GM23338 (cell line): ENCODE results near the gene BTBD9. TPM values are rescaled to one million over a fixed set of nuclear protein-coding genes. Genes with fewer than 3 reads are reported as not detected.

Experiments
- ATAC-seq: fragments of 200-7000 bp; cut with Tn5 transposase; 3 replicates; pipeline ENCODE4 v1.9.1; 2020
- DNase-seq: peaks from one replicate; pipeline ENCODE4 v3.0.0-alpha.2; 2015; ENCODE audit warnings: low spot score
- H2AFZ ChIP-seq: fragments of 200-600 bp; sonication (generic); 2 replicates; pipeline ENCODE4 v1.8.0; 2016; ENCODE audit warnings: antibody characterized with exemption, mild to moderate bottlenecking, moderate library complexity
- H3F3A ChIP-seq: fragments of 200-600 bp; sonication (generic); replicated peaks from 2 replicates; pipeline ENCODE4 v1.8.0; 2017; ENCODE audit warnings: antibody characterized with exemption, mixed run types, low read depth
- H3K27ac ChIP-seq: fragments of 200-600 bp; sonication (generic); 2 replicates; pipeline ENCODE4 v1.6.1; 2016; ENCODE audit warnings: low read depth
- H3K27me3 ChIP-seq: fragments of 200-600 bp; sonication (generic); 2 replicates; pipeline ENCODE4 v1.8.0; 2016; ENCODE audit warnings: mild to moderate bottlenecking, mixed run types, moderate library complexity; ENCODE audit not compliant: insufficient read depth
- H3K36me3 ChIP-seq: fragments of 200-600 bp; sonication (generic); 2 replicates; pipeline ENCODE4 v1.8.0; 2016; ENCODE audit warnings: mild to moderate bottlenecking; ENCODE audit not compliant: insufficient read depth
- H3K4me1 ChIP-seq: fragments of 200-600 bp; sonication (generic); 2 replicates; pipeline ENCODE4 v1.8.0; 2016; ENCODE audit warnings: mild to moderate bottlenecking, moderate library complexity; ENCODE audit not compliant: insufficient read depth
- H3K4me2 ChIP-seq: fragments of 200-600 bp; sonication (generic); 2 replicates; pipeline ENCODE4 v1.7.1; 2017; ENCODE audit warnings: mixed run types
- H3K4me3 ChIP-seq: fragments of 200-600 bp; sonication (generic); 2 replicates; pipeline ENCODE4 v1.6.1; 2016; ENCODE audit warnings: mixed run types
- H3K79me2 ChIP-seq: fragments of 200-600 bp; sonication (generic); replicated peaks from 2 replicates; pipeline ENCODE4 v1.8.0; 2017; ENCODE audit warnings: mild to moderate bottlenecking; ENCODE audit not compliant: insufficient read depth
- H3K9me2 ChIP-seq: fragments of 200-600 bp; sonication (generic); 2 replicates; pipeline ENCODE4 v1.8.0; 2017; ENCODE audit not compliant: insufficient read depth
- H4K20me1 ChIP-seq: fragments of 200-600 bp; sonication (generic); replicated peaks from 2 replicates; pipeline ENCODE4 v1.8.0; 2017; ENCODE audit warnings: mild to moderate bottlenecking; ENCODE audit not compliant: insufficient read depth
- H3K27ac Mint-ChIP-seq: 2 replicates; pipeline ENCODE4 v1.8.0; 2020; ENCODE audit warnings: inconsistent platforms, mild to moderate bottlenecking, moderate library complexity, mixed read lengths
- H3K27me3 Mint-ChIP-seq: 3 replicates; pipeline ENCODE4 v1.8.0; 2022; ENCODE audit warnings: low read depth, mild to moderate bottlenecking, moderate library complexity, mixed read lengths, inconsistent platforms; ENCODE audit not compliant: insufficient read depth, poor library complexity
- H3K36me3 Mint-ChIP-seq: 3 replicates; pipeline ENCODE4 v1.8.0; 2021; ENCODE audit warnings: low read depth, mild to moderate bottlenecking, inconsistent platforms, moderate library complexity, mixed read lengths
- H3K4me1 Mint-ChIP-seq: 3 replicates; pipeline ENCODE4 v1.8.0; 2020; ENCODE audit warnings: mild to moderate bottlenecking, inconsistent platforms, mixed read lengths
- H3K4me3 Mint-ChIP-seq: 3 replicates; pipeline ENCODE4 v1.8.0; 2021; ENCODE audit warnings: moderate library complexity, mild to moderate bottlenecking, inconsistent platforms, mixed read lengths
- H3K9me3 Mint-ChIP-seq: 3 replicates; pipeline ENCODE4 v1.8.0; 2020; ENCODE audit warnings: moderate library complexity, mild to moderate bottlenecking, inconsistent platforms, mixed read lengths
- CREB1 ChIP-seq: fragments of 250-450 bp; sonication (Bioruptor Pico); IDR thresholded peaks from 2 replicates; pipeline ENCODE4 v1.5.0; 2020; ENCODE audit warnings: low read depth, mild to moderate bottlenecking, moderate library complexity
- ETS1 ChIP-seq: IDR thresholded peaks from 2 replicates; pipeline ENCODE4 v1.6.1; 2016; ENCODE audit warnings: antibody characterized with exemption
- EZH2 ChIP-seq: fragments of 200-600 bp; sonication (generic); IDR thresholded peaks from one replicate; pipeline ENCODE4 v1.8.0; 2017; ENCODE audit warnings: antibody characterized with exemption, mild to moderate bottlenecking, low read depth; ENCODE audit not compliant: unreplicated experiment
- EZH2phosphoT487 ChIP-seq: fragments of 200-600 bp; sonication (generic); IDR thresholded peaks from one replicate; pipeline ENCODE4 v1.8.1; 2018; ENCODE audit warnings: antibody characterized with exemption; ENCODE audit not compliant: unreplicated experiment
- JUNB ChIP-seq: IDR thresholded peaks from one replicate; pipeline ENCODE4 v1.6.1; 2016; ENCODE audit warnings: antibody characterized with exemption; ENCODE audit not compliant: unreplicated experiment
- POLR2AphosphoS5 ChIP-seq: IDR thresholded peaks from 2 replicates; pipeline ENCODE4 v1.6.1; 2016; ENCODE audit warnings: antibody characterized with exemption, low read depth
- REST ChIP-seq: IDR thresholded peaks from one replicate; pipeline ENCODE4 v1.6.1; 2018; ENCODE audit warnings: antibody characterized with exemption; ENCODE audit not compliant: unreplicated experiment
- STAT1 ChIP-seq: IDR thresholded peaks from one replicate; pipeline ENCODE4 v1.6.1; 2016; ENCODE audit warnings: antibody characterized with exemption; ENCODE audit not compliant: unreplicated experiment
- ZNF114 ChIP-seq: fragments of 250-450 bp; sonication (Bioruptor Pico); IDR thresholded peaks from 2 replicates; pipeline ENCODE4 v1.5.0; 2020; ENCODE audit warnings: mild to moderate bottlenecking, moderate library complexity
- ZNF331 ChIP-seq: fragments of 250-450 bp; sonication (Bioruptor Pico); IDR thresholded peaks from 2 replicates; pipeline ENCODE4 v1.5.0; 2020; ENCODE audit warnings: low read depth, mild to moderate bottlenecking, moderate library complexity
- ZNF462 ChIP-seq: fragments of 250-450 bp; sonication (Bioruptor Pico); IDR thresholded peaks from 2 replicates; pipeline ENCODE4 v1.5.0; 2020; ENCODE audit warnings: mild to moderate bottlenecking, moderate library complexity
- polyA plus RNA-seq: library from polyadenylated mRNA; unstranded; fragments of >200 nt; fragmentation: Nextera tagmentation; extraction: Ambion mirVana; gene quantifications from 2 replicates; pipeline ENCODE4 v1.2.1, GENCODE V29; 2016
- total RNA-seq: library from RNA; depleted of rRNA; stranded (reverse); fragments of >200 nt; shearing (Covaris generic); gene quantifications from 2 replicates; pipeline ENCODE4 v1.2.3, GENCODE V29; 2014

BTBD9 gene
- total and polyA plus RNA-seq, 2 experiments from 2014 or later: 4.2 to 5.3 TPM

- Histone ChIP-seq H3K4me3 (no peak overlapping the region), H3K9me2 (no peaks in the 10 kb centered on the region), H3F3A (no peaks in the 10 kb centered on the region), H3K79me2 (no peaks in the 10 kb centered on the region), H3K27ac (no peak overlapping the region), H3K27me3 (no peaks in the 10 kb centered on the region), H4K20me1 (peaks cover 38% of the 10 kb centered on the region; the same call in 1 of the 2 replicates), H3K4me2 (no peak overlapping the region), H3K36me3 (peaks cover 31% of the 10 kb centered on the region), H2AFZ (no peak overlapping the region), H3K4me1 (no peaks in the 10 kb centered on the region)
- TF ChIP-seq JUNB (no peak), ZNF114 (CRISPR knock-in tag) (no peak), POLR2AphosphoS5 (no peak), ZNF462 (no peak), EZH2 (no peak), STAT1 (no peak), EZH2phosphoT487 (no peak), ZNF331 (CRISPR knock-in tag) (no peak), REST (no peak), CREB1 (CRISPR knock-in tag) (no peak), ETS1 (no peak)
- H3K9me3 Mint-ChIP-seq: no peaks in the 10 kb centered on the region
- ATAC-seq (no peak), DNase-seq (no peak)
- no peak overlapping the region for H3K27ac Mint-ChIP-seq
- H3K4me1 Mint-ChIP-seq: no peaks in the 10 kb centered on the region
- peaks cover 60% of the 10 kb centered on the region for H3K36me3 Mint-ChIP-seq
- H3K27me3 Mint-ChIP-seq: no peaks in the 10 kb centered on the region
- no peak overlapping the region for H3K4me3 Mint-ChIP-seq
Measured at GRCh38 chr6:38679668-38680067, 39.9 kb upstream of the BTBD9 start.
